ENCODE data around the gene KRT76.

KRT76 gene

DNA sequence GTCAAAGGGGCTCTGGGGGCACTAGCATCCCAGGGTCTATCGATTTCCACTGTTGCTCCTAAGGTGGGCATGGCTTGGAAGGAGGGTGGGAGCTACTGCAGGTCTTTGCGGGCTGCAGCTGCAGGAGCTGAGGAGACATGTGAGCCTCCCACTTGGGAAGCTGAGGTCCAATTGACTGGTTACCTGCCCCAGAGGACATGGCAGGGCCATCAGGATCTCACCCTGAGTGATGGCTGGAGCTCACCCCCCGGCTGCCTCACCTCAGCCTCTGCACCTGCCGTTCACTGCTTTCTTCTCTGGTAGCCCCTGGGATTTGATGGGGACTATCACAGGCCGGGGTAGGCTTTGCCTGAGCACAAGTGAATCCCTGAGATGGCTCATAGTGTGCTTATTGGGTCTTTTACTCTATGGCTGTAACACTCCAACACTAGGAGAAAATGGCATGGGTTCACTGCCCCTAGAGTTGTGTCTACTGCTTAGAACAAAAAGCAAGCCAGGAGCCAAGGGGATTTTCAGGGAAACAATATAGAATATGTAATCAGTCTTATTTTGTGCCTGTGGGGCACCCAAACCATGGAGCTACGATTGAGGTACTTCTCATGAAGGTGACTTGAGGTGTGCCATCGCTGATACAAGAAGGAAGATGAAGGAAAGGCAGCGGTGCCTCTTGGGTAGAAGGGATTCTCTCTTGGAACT, 40.0 kb upstream of the KRT76 start:
- no peaks in the 10 kb centered on the region for H3K36me3 ChIP-seq (ENCODE audit: insufficient read depth, low read length)
- H3K9ac ChIP-seq (ENCODE audit: low read depth, low read length): no peak overlapping the region
- H3K9me3 ChIP-seq (ENCODE audit: control insufficient read depth, insufficient read depth, low read length): no peaks in the 10 kb centered on the region
- H3K4me1 ChIP-seq (ENCODE audit: insufficient read depth, low read length): no peaks in the 10 kb centered on the region

DNA sequence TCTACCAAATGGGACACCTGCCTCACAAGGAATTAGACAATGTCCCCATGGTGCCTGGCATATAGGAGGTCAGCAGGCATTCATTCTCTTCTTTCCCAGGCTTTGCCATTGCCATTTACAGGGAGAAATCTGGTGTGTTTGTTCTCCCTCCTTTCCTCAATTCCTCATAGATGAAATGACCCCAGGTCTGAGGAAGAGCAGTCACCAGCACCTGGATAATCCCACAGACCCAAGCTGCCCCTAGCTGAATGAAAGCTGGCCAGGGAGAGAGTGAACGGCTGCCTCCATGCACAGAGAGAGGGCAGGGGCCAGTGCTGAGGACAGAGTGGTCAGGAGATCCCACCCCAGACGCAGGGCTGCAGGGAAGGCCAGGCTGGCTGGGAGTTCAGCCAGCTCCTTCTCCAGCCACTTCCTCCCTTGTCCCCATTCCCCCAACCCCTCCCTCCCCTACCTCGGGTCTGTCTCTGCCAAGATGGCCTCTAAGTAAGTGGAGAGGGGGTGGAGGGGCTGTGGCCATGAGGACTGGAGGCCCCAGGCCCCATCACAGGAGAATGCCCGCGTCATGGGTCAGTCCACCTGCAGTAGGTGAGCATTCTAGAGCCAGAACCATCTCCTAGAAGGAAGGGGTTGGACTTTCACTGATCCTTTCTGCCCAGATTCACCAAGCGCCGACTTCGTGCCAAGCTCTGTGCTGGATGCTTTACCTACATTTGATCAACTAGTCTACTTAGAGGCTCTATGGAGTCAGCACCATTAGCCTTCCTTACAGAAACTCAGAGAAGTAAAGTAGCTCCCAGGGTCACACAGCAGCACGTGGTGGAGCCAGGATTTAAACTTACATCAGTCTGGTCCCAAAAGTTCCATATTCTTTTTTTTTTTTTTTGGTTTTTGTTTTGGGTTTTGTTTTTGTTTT, 38.8 kb upstream of the KRT76 start:
- no peaks in the 10 kb centered on the region for H3K9me3 ChIP-seq (ENCODE audit: control insufficient read depth, insufficient read depth, low read length)
- H3K9ac ChIP-seq (ENCODE audit: low read depth, low read length): no peak overlapping the region
- H3K36me3 ChIP-seq (ENCODE audit: insufficient read depth, low read length): no peaks in the 10 kb centered on the region
- H3K4me1 ChIP-seq (ENCODE audit: insufficient read depth, low read length): no peaks in the 10 kb centered on the region

DNA sequence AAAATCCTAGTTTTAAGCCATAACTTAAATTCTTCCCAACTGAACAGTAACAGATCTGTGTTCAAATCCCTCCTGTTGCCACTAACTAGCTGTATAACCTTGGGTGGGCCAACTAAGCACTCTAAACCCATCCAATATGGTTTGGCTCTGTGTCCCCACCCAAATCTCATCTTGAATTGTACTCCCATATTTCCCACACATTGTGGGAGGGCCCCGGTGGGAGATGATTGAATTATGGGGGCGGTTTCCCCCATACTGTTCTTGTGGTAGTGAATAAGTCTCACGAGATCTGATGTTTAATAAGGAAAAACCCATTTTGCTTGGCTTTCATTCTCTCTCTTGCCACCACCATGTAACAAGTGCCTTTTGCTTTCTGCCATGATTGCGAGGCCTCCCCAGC, 38.0 kb upstream of the KRT76 start:
- H3K9me3 ChIP-seq (ENCODE audit: control insufficient read depth, insufficient read depth, low read length): no peaks in the 10 kb centered on the region
- no peaks in the 10 kb centered on the region for H3K36me3 ChIP-seq (ENCODE audit: insufficient read depth, low read length)
- H3K9ac ChIP-seq (ENCODE audit: low read depth, low read length): no peak overlapping the region
- H3K4me1 ChIP-seq (ENCODE audit: insufficient read depth, low read length): no peaks in the 10 kb centered on the region

DNA sequence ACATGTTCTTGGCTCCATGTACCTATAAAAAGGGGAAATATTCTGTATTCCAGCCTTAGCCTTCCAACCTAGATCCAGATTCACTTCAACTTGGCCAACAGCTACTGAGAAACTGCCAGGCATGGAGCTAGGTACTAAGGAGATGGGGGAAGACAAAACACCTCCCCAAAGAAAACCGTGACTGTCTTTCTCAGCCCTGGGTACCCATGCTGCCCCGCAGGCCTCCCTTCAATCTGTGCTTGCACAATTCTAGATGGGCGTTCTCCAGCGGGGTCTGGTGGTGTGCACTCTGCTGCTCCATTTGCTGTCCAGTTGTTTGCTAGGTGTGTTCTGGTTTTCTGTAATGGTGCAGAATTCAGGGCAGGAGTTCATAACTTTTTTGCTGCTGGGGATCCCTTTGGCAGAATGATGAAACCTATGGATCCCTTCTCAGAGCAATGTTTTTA, 37.6 kb upstream of the KRT76 start:
- Histone ChIP-seq H3K36me3 (ENCODE audit: insufficient read depth, low read length) (no peaks in the 10 kb centered on the region), H3K9me3 (ENCODE audit: control insufficient read depth, insufficient read depth, low read length) (no peaks in the 10 kb centered on the region), H3K9ac (ENCODE audit: low read depth, low read length) (no peak overlapping the region), H3K4me1 (ENCODE audit: insufficient read depth, low read length) (no peaks in the 10 kb centered on the region)

DNA sequence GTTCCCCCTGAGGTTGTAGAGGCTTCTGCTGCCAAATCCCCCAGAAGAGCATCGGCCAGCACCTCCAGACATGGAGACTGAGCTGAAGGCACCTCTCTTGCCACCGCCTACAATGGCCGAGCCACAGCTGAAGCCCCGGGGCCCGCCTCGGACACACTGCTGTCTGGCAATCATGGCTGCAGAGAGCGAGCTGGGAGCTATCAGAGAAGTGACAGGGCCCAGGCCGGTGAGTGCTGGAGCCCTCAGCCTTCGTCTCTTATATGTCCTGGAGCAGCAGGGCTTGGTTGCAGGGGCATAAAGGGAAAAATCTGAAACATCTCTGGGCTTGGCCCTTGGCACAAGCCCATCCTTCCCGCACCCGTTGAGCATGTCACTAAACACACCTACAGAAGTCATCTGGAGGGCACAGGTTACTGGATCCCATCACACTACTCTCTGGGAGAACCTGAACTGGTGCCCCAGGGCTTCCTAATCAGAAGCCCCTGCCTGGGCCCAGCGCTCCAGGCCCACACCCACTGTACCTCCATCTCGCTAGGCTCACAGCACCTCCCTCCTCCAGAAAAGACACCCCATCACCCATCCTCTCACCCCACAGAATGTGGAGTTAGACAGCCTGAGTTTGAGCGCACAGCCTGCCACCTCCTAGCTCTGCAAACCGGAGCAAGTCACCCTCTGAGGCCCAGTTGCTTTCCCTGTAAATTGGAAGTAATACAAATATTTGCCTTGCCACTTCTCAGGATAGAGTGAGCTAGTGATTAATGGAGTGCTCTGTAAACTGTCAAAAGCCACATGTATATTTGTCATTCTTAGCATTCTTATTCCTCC, 37.0 kb upstream of the KRT76 start, which contains the start of gene KRT4:
TSS of gene KRT4 (minus strand) at position 232 of the 825 bp plus-strand sequence. CDS start at position 174, 58 bp downstream.
- no peak within 1 kb of the TSS for H3K9ac ChIP-seq (ENCODE audit: low read depth, low read length)
- H3K4me1 ChIP-seq (ENCODE audit: insufficient read depth, low read length): no peaks in the 10 kb centered on the region
- no peaks in the 10 kb centered on the region for H3K36me3 ChIP-seq (ENCODE audit: insufficient read depth, low read length)

DNA sequence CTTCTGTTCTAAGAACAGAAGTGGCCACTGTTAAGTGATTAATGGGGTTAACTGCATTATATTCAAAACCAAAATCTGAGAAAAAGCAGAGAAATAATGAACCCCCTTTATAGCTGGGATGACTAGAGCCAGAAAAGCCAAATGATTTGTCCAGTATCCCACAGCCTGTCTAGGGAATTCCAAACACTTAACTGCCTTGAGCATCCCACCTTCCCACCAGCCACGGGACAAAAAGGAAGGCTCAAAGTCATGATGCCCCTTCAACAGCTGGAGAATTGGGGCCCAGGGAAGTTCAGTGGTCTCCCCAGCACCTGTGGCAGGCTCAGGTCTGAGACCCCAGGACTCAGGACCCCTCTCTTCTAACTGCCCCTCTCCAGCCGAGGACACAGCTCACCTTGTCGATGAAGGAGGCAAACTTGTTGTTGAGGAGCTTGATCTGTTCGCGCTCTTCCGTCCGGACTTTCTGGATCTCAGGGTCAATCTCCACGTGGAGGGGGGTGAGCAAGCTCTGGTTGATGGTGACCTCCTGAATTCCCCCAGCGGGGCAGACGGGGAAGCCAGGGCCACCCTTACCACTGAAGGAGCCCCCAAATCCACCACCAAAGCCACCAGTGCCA, 36.2 kb upstream of the KRT76 start:
- Histone ChIP-seq H3K36me3 (ENCODE audit: insufficient read depth, low read length) (no peaks in the 10 kb centered on the region), H3K9ac (ENCODE audit: low read depth, low read length) (no peak overlapping the region), H3K4me1 (ENCODE audit: insufficient read depth, low read length) (no peaks in the 10 kb centered on the region), H3K9me3 (ENCODE audit: control insufficient read depth, insufficient read depth, low read length) (no peaks in the 10 kb centered on the region)

More for the DNA sequence above, 37.0 kb upstream of the KRT76 start, which contains the start of gene KRT4:
- H3K9me3 ChIP-seq (ENCODE audit: control insufficient read depth, insufficient read depth, low read length): no peaks in the 10 kb centered on the region

DNA sequence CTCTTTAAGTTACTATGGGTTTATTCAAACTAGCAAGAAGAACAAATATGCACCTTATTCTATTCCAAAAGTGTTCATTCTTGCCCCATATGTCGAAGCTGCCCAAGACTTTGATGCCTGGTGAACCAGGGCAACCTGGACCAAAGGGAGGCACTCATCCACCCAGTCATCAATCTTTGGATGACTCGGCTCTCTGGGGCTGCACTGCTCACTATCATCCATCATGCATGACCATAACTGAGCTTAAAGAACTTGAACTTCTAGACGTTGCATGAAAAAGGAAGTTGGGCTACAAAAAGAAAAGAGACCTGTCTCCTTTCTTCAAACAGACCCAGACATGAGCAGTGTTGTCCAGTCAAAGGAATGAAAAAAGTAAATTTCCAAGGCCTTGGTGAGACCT, 35.6 kb upstream of the KRT76 start:
- Histone ChIP-seq H3K9me3 (ENCODE audit: control insufficient read depth, insufficient read depth, low read length) (no peaks in the 10 kb centered on the region), H3K36me3 (ENCODE audit: insufficient read depth, low read length) (no peaks in the 10 kb centered on the region), H3K4me1 (ENCODE audit: insufficient read depth, low read length) (no peaks in the 10 kb centered on the region), H3K9ac (ENCODE audit: low read depth, low read length) (no peak overlapping the region)

DNA sequence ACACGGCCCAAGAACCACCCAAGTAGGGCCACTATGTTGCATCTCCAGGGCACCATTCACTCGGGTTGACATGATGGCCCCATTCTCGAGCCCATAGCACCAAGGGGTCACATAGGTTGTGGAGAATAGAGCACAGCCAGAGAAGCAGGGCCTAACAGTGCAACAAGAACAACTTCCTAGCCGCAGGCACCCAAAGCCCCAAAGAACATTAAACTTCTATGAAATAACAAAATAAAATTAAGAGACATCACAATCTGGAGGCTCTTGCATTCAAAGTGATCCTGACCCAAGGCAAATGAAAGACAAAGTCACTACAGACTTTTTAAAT, 34.9 kb upstream of the KRT76 start:
- H3K36me3 ChIP-seq (ENCODE audit: insufficient read depth, low read length): no peaks in the 10 kb centered on the region
- no peak overlapping the region for H3K9ac ChIP-seq (ENCODE audit: low read depth, low read length)
- no peaks in the 10 kb centered on the region for H3K4me1 ChIP-seq (ENCODE audit: insufficient read depth, low read length)
- H3K9me3 ChIP-seq (ENCODE audit: control insufficient read depth, insufficient read depth, low read length): no peaks in the 10 kb centered on the region

DNA sequence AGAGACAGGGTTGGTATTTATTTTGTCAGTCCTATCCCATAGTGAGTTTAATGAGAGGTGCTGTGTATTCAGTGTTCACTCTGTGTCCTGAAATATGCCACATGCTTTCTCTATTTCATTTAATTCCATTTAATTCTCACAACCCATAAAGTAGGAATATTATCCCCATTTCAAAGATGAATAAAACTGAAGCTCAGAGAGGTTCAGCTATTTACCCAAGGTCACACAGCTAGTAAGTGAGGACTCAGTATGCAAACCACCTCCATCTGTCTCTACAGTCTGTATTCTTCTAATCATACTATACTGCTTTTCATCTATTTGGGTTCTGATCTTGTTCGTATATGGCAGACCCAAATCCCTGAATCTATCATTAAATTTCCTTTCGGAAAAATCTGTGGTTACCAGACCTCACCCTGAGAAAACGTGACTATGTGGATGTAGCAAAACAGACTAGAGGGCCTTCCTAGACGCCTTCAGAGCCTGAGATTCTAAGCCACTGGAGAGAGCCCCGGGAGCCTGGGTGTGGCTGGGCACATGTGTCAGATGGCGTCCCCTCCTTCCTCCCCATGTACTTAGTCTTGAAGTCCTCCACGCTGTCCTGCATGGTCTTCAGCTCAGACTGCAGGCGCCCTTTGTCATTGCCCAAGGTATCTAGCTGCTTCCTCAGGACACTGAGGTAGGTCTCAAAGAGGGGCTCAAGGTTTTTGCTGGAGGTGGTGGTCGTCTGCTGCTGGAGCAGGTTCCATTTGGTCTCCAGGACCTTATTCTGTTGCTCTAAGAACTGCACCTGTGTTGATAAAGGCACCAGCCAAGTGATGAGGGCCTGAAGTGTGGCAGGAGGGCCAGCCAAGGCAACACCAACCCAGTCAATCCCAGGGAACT, 34.3 kb upstream of the KRT76 start:
- H3K9ac ChIP-seq (ENCODE audit: low read depth, low read length): no peak overlapping the region

DNA sequence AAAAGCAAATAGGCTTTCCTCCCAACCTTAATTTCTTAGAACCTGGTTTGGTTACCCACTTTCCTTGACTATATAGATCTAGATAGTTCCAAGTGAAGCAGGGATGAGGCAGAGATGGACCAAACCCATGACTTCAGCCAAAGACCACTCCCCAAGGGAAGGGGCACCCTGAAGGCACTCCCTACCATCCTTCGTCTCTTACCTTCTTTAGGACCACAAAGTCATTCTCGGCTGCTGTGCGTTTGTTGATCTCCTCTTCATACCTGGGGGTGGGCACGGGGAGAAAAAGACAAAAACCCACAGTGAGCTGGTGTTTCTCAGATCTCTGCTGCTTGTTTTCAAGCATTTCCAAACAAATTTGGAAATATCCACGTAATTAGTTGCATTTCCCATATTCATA, 33.4 kb upstream of the KRT76 start:
- H3K9ac ChIP-seq (ENCODE audit: low read depth, low read length): no peak overlapping the region
- peaks cover 1% of the 10 kb centered on the region; the same call in 1 of the 2 replicates for H3K4me1 ChIP-seq (ENCODE audit: insufficient read depth, low read length)
- H3K36me3 ChIP-seq (ENCODE audit: insufficient read depth, low read length): no peaks in the 10 kb centered on the region
- no peaks in the 10 kb centered on the region for H3K9me3 ChIP-seq (ENCODE audit: control insufficient read depth, insufficient read depth, low read length)

More for the DNA sequence above, 34.3 kb upstream of the KRT76 start:
- H3K9me3 ChIP-seq (ENCODE audit: control insufficient read depth, insufficient read depth, low read length): no peaks in the 10 kb centered on the region
- H3K36me3 ChIP-seq (ENCODE audit: insufficient read depth, low read length): no peaks in the 10 kb centered on the region
- no peaks in the 10 kb centered on the region for H3K4me1 ChIP-seq (ENCODE audit: insufficient read depth, low read length)

DNA sequence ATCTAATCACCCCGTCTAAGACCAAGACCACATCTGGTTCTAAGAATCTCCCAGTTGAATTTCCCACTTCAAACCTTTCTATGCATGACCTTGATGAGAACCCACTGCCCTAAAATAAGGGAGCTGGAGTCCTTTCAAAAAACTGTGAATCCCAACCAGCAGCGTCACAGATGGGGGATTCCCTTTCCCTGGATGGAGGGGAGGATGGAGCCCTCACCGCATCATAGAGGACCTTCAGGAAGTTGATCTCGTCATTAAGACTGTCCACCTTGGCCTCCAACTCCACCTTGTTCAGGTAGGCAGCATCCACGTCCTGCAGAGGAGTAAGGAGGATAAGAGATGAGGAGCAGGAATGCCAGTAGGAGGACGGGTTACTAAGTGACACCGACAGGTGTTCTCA, 32.0 kb upstream of the KRT76 start:
- Histone ChIP-seq H3K4me1 (ENCODE audit: insufficient read depth, low read length) (peaks cover 6% of the 10 kb centered on the region), H3K36me3 (ENCODE audit: insufficient read depth, low read length) (no peaks in the 10 kb centered on the region), H3K9ac (ENCODE audit: low read depth, low read length) (no peak overlapping the region), H3K9me3 (ENCODE audit: control insufficient read depth, insufficient read depth, low read length) (no peaks in the 10 kb centered on the region)

DNA sequence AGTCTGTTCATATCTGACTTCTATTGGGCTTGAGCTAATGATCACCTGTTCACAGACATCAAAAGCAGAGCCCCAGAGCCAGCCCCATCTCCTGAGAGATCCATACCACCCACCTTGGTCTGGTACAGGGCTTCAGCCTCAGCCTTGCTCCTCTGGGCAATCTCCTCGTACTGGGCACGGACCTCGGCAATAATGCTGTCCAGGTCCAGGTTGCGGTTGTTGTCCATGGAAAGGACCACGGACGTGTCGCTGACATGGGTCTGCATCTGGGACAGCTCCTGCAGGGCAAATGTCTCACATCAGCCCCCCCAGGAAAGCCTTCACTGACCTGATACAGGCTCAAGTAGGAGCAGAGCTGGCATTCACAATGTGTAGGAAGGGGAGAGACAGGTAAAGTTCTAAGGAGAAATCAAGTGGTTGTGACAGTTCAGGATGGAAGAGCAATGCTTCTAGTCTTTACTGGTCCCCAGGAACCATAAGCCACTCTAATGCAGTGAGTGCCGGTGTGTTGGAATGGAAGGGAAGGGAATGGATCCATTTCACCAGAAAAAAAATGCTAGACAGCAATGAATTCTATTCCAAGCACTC, 31.5 kb upstream of the KRT76 start:
- no peaks in the 10 kb centered on the region for H3K9me3 ChIP-seq (ENCODE audit: control insufficient read depth, insufficient read depth, low read length)
- peaks cover 6% of the 10 kb centered on the region for H3K4me1 ChIP-seq (ENCODE audit: insufficient read depth, low read length)
- no peaks in the 10 kb centered on the region for H3K36me3 ChIP-seq (ENCODE audit: insufficient read depth, low read length)
- no peak overlapping the region for H3K9ac ChIP-seq (ENCODE audit: low read depth, low read length)

All from ES-I3 (cell line).